Fibroblast of pulmonary artery (primary cell): Measurements from ENCODE around the gene PHC2.

ENCODE experiments used
- DNase-seq: peaks from one replicate; pipeline ENCODE4 v3.0.0-alpha.2; 2010; ENCODE audit warnings: low read depth
- H3K4me3 ChIP-seq: replicated peaks from 2 replicates; pipeline ENCODE4 v1.5.1; 2011; ENCODE audit warnings: low read depth, mild to moderate bottlenecking, control low read depth, low read length, moderate library complexity
- CTCF ChIP-seq: IDR thresholded peaks from 2 replicates; pipeline ENCODE4 v1.5.1; 2011; ENCODE audit warnings: mild to moderate bottlenecking, control low read depth, low read length, inconsistent platforms; ENCODE audit errors: missing control alignments

The PHC2 gene

DNA sequence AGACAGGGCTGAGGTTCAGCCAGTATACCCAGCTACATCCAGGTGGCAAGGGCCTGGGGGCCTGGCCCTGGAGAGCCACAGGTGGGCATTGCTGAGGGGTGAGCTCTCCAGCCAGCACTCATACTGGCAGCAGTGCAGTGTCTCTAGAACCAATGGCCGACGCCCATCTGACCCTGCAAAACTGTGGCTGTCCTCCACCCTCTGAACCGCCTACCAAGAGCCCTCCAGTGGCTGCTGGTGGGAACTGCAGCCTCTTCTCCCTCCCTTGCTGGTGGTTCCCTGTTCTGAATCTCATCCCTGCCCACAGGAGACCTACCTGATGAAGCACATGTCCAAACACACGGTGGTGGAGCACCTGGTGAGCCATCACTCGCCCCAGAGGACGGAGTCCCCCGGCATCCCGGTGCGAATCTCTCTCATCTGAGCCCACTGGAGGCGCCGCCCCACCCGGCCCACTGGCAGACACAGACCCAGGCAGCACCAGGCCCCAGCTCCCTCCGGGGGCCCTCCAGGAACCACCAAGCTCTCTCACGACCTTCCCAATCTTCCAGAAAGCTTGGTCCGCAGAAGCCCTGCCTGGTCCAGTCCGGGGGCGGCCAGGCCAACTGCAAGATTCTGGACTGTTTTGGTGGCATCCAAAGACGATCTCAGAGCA lies 132.1 kb downstream of the PHC2 start:
- no peak overlapping the region for H3K4me3 ChIP-seq
- peak; percentile 71 for DNase-seq
- peak; percentile 94 for TF ChIP-seq CTCF

DNA sequence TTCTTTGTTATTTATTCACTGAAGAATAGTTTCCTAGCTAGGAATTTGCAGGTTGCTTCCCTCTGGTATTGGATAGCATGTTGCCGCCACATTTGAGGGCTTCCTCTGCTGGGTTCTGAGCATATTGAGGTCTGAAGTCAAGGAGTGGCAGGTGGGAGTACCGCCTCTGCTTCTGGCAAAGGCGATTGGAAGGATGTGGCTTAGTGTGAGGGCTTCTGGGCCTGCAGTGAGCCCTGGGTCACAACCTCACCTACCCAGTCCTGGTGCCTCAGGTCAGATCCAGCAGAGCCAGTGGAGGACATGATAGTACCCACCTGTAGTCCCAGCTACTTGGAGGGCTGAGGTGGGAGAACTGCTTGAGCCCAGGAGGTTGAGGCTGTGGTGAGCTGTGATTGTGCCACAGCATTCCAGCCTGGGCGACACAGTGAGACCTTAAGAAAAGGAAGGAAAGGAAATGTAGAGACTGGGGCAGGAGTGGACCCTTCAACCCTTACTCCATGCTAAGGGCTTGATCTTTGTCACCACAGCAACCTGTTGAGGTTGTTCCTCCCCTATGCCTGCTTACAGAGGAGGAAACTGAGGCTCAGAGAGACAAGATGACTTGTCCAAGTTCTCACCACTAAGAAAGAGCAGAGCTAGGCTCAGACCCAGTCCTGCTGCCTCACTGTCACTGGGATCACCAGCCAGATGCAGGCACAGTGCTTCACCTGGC lies 132.8 kb downstream of the PHC2 start:
- H3K4me3 ChIP-seq: no peak overlapping the region
- DNase-seq: no peak
- TF ChIP-seq CTCF: no peak

GRCh38 chr1:33296824-33297223 lies 134.1 kb downstream of the PHC2 start:
- DNase-seq: no peak
- no peak for TF ChIP-seq CTCF
- no peak overlapping the region for H3K4me3 ChIP-seq

DNA sequence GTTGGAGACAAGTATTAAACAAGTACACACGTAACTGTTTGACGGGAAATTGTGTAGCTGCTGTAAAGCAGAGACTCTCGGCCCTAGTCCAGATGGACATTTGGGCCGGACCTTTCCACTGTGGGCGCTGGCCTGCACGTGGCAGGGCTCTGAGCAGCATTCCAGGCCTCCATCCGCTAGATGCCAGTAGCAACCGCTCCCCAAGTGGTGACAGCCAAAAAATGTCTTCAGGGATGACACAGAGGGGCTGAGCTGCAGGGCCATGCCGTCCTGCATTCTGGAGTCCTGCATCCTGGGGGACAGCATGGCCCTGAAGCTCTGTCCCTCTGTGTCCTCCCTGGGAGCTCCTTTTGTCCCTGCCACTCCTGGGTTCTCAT lies 134.8 kb downstream of the PHC2 start:
- no peak overlapping the region for H3K4me3 ChIP-seq
- no peak for DNase-seq
- TF ChIP-seq CTCF: no peak

- TF ChIP-seq CTCF: peak; percentile 98
- H3K4me3 ChIP-seq: no peak overlapping the region
- peak; percentile 83 for DNase-seq
Measured at GRCh38 chr1:33295450-33296081, 135.3 kb downstream of the PHC2 start.

GRCh38 chr1:33295023-33295422 lies 135.9 kb downstream of the PHC2 start:
- DNase-seq: no peak
- TF ChIP-seq CTCF: no peak
- H3K4me3 ChIP-seq: no peak overlapping the region
